SIG-M5 treated with dmso at 0.1 percent for 504 hours (cell line): ENCODE measurements around the gene DSE.

Experiments
- DNase-seq: peaks from one replicate; lab custom pipeline; 2025; ENCODE audit not compliant: unreplicated experiment; lab: John Stamatoyannopoulos, UW

The DSE gene

DNA sequence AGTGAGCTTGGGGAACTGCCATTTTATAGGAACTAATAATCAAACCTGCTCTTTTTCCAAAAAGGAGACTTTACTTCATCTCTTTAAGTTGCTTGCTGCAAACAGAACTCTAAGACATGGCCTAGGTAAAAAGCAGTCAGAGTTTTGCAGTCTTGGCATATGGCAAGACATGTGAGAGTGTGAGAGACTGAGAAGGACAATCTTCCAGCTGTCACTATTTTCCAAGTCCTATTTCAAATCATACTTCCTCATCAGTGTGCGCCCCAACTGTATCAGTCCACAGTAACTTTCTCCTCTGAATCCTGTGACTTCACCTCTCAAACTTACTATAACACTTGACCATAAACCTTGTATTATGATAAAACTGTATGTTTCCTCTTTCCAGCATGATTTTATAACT is 100.8 kb downstream of the DSE start:
- no peak for DNase-seq

- no peak for DNase-seq
Observed at GRCh38 chr6:116472706-116473105, 102.0 kb downstream of the DSE start.

GRCh38 chr6:116475141-116475540 is 104.4 kb downstream of the DSE start:
- peak; percentile 15 for DNase-seq

DNA sequence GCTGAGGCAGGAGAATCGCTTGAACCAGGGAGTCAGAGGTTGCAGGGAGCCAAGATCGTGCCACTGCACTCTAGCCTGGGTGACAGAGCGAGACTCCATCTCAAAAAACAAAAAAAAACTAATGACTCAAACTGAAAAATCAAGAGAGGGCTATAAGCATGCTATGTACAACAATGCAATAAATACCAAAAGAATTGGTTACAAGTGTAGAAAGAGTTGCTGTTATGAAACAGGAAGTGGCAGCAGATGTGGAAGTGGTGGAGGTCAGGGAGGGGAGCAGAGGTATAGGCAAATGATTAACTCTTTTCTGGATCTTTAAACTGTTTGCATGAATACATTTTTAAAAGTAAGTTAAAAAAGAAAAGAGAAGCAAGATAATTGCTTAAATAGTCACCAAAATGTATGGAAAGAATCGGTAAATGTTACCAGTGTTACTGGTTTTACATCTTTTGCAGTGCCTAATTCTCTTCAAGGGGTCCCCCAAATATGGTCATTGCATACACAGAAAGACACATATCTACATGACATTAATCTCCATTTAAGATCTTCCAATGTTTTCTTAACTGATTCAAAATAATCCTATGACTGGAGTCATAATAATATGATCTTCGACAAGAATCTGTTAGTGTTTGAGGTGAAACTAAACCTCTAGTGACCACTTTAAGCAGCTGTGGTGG is 105.4 kb downstream of the DSE start:
- DNase-seq, result peak; percentile 78

GRCh38 chr6:116482780-116483179 is 112.0 kb downstream of the DSE start:
- no peak for DNase-seq

DNA sequence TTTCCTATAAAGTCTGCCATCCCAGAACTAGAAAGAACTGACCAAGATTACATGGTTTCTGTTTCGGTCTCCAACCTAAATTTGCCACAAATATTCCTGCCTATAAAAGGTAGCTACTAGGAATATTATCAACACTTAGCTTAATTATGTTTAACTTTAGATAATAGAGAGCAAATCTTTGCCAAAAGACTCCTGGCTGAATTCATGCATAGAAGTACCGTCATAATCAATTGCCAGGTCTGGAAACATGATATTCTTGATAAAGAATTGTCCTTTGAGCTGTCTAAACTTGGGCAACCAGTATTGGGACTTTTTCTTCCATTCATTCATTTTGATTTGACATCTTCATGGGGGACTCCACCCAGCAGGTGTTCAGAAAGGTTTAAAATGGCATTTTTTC is 112.9 kb downstream of the DSE start:
- DNase-seq, result no peak

- no peak for DNase-seq
Observed at GRCh38 chr6:116485559-116486184, 114.9 kb downstream of the DSE start.

GRCh38 chr6:116491610-116492330 is 121.0 kb downstream of the DSE start:
- no peak for DNase-seq

DNA sequence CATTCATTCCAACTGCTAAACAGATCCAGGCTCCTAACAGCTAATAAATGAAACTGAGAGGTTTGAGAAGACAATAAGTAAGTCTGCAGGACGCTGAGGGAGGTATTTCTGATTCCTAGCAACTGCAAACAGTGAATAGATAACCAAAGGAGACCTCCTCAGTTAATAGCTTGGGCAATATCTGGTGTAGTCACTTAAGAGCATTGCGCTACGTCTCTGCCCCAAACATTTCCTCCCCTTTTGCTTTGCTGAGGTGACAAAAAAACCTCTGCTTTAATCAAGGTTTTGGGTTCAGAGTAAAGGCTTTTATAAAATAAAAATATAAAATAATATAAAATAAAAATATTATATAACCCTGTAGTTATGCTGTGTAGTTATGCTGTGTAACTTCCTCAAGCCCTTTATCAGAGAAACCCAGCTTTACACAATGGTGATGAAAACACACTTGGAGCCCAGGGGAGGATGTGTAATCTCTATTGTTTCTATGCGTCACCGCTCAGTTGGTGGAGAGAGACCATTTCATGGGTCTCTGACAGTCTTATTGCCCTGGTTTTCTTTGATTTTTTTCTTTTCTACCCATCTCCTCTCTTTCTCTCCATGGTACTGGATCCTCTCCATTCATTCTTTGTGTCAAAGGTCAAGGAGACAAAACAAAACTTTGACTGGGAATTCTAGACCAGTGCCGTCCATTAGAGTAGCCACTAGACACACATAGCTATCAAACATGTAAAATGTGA is 121.8 kb downstream of the DSE start:
- DNase-seq, result no peak
